NCI-H524 treated with DMSO at 0.1 percent for 48 hours (cell line): ENCODE data around the gene GNG4.
A peak's percentile ranks its signal among the peaks of the same experiment; 100 is the strongest.

ENCODE experiments used
- DNase-seq: peaks from one replicate; lab custom pipeline; 2025; lab: John Stamatoyannopoulos, UW

The GNG4 gene

GRCh38 chr1:235533476-235534168, 116.0 kb downstream of the GNG4 start:
- no peak for DNase-seq

GRCh38 chr1:235532360-235532759, 117.2 kb downstream of the GNG4 start:
- DNase-seq, result no peak

DNA sequence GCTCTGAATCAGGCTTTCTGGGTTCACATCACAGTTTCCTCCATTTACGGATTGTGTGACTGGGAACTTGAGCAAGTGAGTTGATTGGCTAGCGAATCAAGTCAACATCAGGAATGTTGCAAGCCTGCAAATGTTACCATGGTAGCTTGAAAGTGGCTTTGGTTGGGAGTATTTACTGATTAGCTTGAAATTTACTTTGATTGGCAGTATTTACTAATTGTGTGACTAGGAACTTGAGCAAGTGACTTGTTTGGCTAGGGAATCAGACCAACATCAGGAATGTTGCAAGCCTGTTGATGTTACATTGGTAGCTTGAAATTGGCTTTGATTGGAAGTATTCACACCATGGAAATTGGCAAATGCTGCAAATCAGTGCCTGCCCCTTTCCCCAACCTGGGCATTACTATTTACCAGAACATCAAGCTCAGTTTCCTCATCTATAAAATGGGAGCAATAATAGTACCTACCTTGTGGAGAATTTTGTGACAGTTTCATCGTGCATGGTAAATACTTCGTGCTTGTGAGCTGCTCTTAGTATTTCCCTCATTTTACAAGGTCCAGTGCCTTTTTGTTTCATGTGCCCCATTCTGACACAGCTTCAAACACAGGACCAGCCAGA, 122.3 kb downstream of the GNG4 start:
- DNase-seq, result no peak

GRCh38 chr1:235525314-235525713, 124.3 kb downstream of the GNG4 start:
- DNase-seq, result no peak

DNA sequence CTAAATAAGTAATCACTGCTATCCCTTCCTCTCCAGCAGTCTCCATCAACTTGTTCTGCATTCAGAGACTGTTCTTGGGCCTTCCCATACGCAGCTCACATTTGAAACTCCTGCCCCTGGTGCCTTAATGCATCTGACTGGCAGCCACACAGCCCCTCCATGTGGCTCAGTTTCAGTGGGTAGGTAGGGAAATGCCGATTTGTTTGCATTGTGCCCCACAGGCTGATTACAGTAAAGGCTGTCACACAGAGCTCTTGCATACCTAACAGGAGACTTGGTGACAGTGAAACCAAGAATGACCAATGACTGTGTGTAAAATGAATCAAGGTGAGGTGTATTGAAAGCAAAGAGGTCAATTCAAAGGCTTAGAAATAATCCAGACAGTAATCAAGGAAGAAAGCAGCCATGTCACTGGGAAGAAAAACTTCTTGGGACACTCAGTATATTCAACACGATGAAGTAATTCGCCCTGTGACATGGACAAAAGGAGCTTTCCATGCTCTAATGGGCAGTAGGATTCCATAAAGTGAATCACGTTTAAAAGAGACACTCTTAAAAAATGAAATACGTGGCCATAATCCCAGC, 132.6 kb downstream of the GNG4 start:
- no peak for DNase-seq

DNA sequence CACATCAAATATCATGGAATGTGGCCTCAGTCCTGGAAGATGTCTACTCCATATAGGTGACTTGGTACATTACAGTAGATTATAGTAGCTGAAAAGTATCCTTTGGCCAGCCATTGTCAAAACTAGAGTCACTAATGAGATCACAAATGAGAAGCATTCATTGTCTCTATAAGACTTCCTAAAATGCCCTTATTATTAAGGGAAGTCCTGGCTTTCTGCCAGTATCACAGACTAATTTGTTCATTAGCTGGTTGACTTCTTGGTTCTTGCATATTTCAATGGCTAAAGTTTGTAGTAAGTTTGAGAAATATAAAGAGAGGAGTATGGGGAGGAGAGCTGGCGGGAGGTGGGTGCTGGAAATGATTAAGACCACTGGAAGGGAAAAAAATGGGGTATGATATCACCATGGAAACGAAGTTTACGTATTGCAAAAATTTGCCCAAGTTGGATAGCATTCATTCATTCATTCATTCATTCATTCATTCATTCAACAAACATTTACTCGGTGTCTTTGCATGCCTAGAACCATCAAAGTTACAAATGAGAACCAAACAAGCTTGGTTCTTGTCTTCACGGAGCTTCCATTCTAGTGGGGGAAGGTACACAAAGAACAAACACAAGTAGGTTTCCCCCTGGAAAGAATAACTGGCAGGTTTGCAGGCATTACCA, 133.6 kb downstream of the GNG4 start:
- DNase-seq, result no peak

DNA sequence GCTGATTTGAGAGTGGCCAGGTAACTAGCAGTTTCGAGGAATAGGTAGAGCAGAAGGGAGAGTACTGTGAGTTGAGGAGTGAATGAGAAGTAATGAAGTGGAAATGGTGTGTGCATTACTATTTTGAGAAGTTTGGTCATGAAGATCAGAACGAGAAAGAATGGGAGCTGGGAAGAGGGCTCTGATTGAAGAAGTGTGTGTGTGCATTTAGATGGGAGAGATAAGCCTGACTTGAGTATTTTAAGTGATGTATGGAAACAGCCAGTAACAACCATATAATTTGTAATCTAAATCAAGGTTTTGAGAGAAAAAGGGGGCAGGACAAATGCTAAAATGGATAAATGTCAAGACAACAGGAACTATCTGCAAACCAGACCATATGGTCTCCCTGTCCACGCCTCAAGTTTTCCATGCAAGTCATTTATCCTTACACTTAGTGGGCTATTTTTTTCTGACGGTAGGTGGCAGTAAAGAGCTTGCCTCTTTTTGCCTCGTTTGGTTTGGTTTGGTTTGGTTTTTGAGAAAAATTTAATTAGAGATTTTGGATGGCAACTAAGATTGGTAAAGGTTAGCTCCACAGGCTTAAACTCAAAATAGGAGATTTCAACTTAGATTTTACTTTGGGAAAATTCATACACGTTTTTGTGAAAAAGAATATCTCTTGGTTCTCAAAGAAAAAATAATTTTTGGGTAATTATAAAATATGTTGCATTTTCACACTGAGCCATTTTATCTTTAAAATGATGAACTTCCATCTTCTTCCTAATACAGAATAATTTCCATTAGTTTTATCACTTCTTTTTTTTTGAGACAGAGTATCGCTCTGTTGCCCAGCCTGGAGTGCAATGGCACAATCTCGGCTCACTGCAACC, 135.9 kb downstream of the GNG4 start:
- DNase-seq, result no peak

DNA sequence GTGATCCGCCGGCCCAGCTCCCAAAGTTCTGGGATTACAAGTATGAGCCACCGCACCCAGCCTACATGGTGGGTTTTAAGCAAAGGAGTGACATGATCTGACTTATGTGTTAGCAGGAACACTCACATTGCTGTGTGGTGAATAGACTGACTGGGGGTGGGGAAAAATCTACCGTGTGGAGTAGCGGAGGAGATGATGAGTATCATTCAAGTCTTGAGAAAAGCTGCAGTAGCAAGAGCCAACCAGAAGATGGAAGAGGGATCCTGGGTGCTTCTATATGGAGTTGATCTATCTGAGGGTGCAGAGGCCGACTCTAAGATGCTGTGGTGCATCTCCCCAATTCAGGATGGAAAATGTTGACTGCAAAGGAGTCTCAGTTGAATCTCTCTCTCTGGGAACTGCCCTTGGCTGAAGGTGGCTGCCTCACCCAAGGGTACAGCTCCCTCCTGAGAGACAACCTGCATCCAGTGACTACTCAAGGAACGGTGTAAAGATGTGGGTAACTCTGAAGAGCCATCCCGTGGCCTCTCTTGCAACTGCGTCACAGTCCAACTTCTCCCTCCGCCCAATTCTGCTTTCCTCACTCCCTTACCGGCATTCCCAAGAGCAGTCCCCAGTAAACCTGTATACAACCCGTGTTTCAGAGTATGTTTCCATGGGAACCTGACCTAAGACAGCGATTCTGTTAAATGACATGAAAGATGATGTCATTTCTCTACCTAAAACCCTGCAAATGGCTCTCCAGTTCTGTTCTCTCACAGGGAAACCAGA, 137.9 kb downstream of the GNG4 start:
- no peak for DNase-seq

DNA sequence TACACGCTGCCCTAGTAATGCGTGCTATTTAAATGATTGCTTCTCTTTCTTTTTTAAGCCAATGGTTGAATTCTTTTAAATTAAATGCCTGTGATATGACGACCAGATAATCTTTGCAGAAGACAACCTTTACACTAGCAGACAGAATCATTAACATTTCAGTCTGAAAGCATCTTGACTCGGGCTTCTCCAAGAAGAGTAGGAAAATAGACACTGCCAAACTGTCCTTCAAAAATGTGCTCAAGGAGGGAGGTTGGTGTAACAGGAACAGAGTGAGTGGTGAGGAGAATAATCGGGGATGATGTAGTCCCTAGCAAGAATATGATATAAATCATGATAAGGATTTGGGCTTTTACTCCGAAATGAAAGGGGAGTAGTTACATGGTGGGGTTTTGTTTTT, 138.8 kb downstream of the GNG4 start:
- DNase-seq, result no peak

GRCh38 chr1:235507623-235508022, 142.0 kb downstream of the GNG4 start:
- DNase-seq, result no peak

DNA sequence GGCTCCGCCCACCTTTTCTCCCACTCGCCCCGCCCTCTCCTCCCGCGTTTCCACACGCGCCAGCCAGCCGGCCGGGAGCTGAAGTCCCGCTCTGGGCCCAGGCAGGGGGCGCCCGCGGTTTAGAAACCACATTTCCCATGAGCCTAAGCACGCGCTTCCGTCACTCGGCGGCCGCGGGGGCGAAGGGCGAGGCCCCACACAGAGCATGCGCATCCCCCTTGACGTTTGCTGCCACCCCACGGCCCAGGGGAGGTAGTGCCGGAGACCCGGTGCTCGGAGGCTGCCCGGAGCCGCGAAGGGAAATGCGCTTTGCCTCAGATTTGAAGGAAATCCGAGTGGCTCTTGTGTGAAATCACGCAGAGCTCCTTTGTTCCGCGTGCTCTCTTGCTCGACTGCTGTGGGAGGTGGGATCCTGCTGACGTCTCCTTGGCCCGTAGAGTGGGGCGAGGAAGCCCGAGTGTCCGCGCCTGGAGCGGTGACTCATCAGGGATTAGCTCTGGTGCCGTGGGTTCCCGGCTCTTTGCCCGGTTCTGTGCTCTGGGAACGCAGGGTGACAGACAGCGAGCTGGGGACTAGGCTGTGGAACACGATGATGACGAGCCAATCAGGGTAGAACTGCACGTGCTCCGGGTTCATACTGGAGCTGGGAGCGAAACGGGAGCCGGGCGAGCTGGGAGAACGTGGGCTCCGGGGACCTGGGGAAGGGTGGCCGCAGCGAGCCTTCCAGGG, 144.9 kb downstream of the GNG4 start:
- peak; percentile 83 for DNase-seq

- DNase-seq, result no peak
Observed at GRCh38 chr1:235504122-235504493, 145.5 kb downstream of the GNG4 start, which contains the start of gene B3GALNT2. Gene B3GALNT2, minus strand, starts transcription at chr1:235504452. Its CDS starts 200 bp downstream, at chr1:235504252.

DNA sequence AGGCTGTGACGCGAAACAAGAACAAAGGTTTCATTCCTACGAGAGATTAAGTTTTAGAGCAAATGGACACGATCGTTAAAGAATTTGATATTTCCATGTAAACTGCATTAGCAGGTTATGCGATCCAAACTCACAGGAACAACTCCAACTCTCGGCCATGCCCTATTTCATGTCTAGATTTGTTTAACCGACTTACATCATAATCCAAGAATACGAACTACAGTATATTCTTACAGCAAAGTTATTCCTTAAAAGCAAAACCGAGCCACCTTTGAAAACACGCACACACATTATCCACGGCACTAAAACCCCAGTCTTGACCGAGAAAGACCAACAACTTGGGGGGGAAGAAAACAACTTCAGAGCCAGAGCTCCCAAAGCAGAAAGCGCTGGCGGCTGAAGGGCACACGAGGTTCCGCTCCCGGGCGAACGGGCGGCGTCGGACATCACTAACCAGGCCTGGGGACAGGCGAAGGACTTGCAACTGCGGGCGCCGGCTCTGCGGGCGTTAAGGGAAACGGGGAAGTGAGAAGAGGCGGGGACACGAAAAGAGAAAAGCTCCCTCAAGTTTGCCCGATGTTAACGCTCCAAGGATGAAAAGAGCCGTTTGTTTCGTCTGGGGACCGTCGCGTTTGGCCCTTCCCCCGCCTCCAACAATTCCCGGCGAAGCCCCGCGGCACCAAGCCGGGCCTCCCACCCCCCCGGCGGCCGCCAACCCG, 146.0 kb downstream of the GNG4 start:
- DNase-seq, result peak; percentile 25

DNA sequence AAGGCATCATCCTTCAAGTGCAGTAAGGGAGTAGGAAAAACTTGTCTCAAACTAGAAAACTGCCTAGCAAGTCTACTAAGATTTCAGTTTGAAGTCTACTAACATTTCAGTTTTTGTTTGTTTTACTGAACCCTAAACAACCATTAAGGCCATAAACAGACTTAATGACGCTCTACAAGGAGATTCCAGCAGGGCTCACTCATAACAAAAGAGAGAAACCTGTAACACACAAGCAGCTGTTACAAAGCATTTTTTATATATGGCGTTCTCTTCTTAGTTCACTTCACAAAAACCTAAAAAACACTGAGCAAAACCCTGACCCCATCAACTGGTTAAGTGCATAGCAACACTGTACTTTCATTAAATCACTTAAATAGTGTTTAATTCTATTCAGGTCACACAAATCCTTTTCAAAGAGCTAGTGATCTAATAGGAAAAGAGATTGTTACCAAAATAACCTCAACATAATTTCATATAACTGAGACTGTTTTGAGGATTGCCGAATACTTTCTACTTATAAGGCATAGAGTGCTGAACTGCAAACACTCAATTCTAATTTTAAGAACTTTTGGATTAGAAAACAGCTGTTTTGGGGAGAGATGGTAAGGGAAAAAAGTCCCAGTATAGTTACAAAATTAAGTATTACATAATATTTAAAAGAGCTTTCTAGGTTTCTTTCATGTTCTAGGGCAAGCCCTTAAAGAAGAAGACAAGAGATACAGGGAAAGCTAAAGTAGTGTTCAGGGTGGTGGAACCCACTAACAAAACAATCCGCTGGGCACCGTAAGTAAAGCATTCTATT, 146.8 kb downstream of the GNG4 start:
- DNase-seq, result no peak

DNA sequence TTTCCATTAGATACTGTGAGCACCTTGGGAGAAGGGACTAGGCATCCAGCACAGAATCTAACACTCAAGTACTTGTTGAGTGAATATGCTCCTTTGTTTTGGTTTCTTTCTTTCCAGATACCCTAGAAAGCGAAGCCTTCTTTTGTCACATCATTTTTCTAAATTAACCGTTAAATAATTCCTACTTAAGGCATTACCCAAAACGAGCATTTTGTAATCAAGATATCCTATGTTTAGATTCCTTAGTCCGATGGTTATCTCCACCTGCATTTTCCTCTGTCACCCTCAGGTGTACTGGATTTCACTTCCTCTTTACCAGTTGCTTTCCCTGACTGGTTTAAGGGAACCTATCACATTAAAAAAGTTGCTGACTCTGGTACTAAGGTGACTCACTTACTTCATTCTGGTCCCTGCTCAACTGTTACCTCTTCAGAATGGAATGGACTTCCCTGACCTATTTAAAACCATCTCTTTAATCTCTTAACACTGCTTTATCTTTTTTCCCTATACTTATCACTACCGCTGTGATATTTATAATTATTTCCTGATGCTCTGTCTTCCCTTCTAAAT, 148.5 kb downstream of the GNG4 start:
- DNase-seq, result no peak
